NCI-H345 treated with DMSO at 0.1 percent for 48 hours (cell line): ENCODE measurements around the gene COG3.
A peak's percentile ranks its signal among the peaks of the same experiment; 100 is the strongest.

Experiments used
- DNase-seq: peaks from one replicate; lab custom pipeline; 2025; ENCODE audit not compliant: unreplicated experiment; lab: John Stamatoyannopoulos, UW

COG3 gene

GRCh38 chr13:45503658-45504057 lies 38.9 kb downstream of the COG3 start:
- no peak for DNase-seq

GRCh38 chr13:45506811-45507210 lies 42.1 kb downstream of the COG3 start:
- DNase-seq, result no peak

- no peak for DNase-seq
Observed at GRCh38 chr13:45508776-45509175, 44.0 kb downstream of the COG3 start.

- DNase-seq, result no peak
Observed at GRCh38 chr13:45510672-45511071, 45.9 kb downstream of the COG3 start.

- peak; percentile 33 for DNase-seq
Observed at GRCh38 chr13:45511310-45512097, 46.8 kb downstream of the COG3 start.

GRCh38 chr13:45512098-45512496 lies 47.4 kb downstream of the COG3 start:
- DNase-seq, result no peak

- DNase-seq, result no peak
Observed at GRCh38 chr13:45516757-45517156, 52.0 kb downstream of the COG3 start.

- no peak for DNase-seq
Observed at GRCh38 chr13:45518525-45519245, 53.9 kb downstream of the COG3 start.

GRCh38 chr13:45519493-45519892 lies 54.8 kb downstream of the COG3 start:
- no peak for DNase-seq

- DNase-seq, result no peak
Observed at GRCh38 chr13:45521297-45521696, 56.6 kb downstream of the COG3 start.

GRCh38 chr13:45522571-45522970 lies 57.8 kb downstream of the COG3 start:
- no peak for DNase-seq

GRCh38 chr13:45527699-45528462 lies 63.1 kb downstream of the COG3 start:
- no peak for DNase-seq

- no peak for DNase-seq
Observed at GRCh38 chr13:45529758-45530157, 65.0 kb downstream of the COG3 start.

- no peak for DNase-seq
Observed at GRCh38 chr13:45534604-45535003, 69.9 kb downstream of the COG3 start.

GRCh38 chr13:45536224-45536623 lies 71.5 kb downstream of the COG3 start:
- no peak for DNase-seq

- no peak for DNase-seq
Observed at GRCh38 chr13:45537516-45537915, 72.8 kb downstream of the COG3 start.

- peak; percentile 43 for DNase-seq
Observed at GRCh38 chr13:45538382-45538781, 73.6 kb downstream of the COG3 start.

GRCh38 chr13:45540195-45540594 lies 75.5 kb downstream of the COG3 start:
- no peak for DNase-seq

- no peak for DNase-seq
Observed at GRCh38 chr13:45540864-45541263, 76.1 kb downstream of the COG3 start.

- DNase-seq, result no peak
Observed at GRCh38 chr13:45541806-45542205, 77.1 kb downstream of the COG3 start.

GRCh38 chr13:45542391-45542790 lies 77.7 kb downstream of the COG3 start:
- no peak for DNase-seq

- DNase-seq, result no peak
Observed at GRCh38 chr13:45542878-45543277, 78.1 kb downstream of the COG3 start.
